Thyroid gland (tissue), 4 donors: ENCODE results near the gene COL5A3. TPM values are rescaled to one million over a fixed set of nuclear protein-coding genes. Genes with fewer than 3 reads are reported as not detected.

Experiments used
- DNase-seq, 2 donors: peaks; one replicate each; pipeline ENCODE4 v3.0.0-alpha.2; 2019
- H3K27ac ChIP-seq, 3 donors: fragments of 200-600 bp; sonication (generic); 1 replicate in 2 of 3; 2 replicates in 1 of 3; pipeline ENCODE4 v1.5.1; 2016 to 2019; ENCODE audit warnings: mild to moderate bottlenecking in 1 of 3, moderate library complexity in 1 of 3
- H3K27me3 ChIP-seq: fragments of 200-600 bp; sonication (generic); one replicate; pipeline ENCODE4 v1.5.1; 2019
- H3K36me3 ChIP-seq, 2 donors: fragments of 200-600 bp; sonication (generic); one replicate each; pipeline ENCODE4 v1.5.1; 2016 to 2019
- H3K4me1 ChIP-seq, 2 donors: fragments of 200-600 bp; sonication (generic); one replicate each; pipeline ENCODE4 v1.5.1; 2017 to 2019
- H3K4me3 ChIP-seq, 3 donors: fragments of 200-600 bp; sonication (generic); replicated peaks in 1 of 3; 1 replicate in 2 of 3; 2 replicates in 1 of 3; pipeline ENCODE4 v1.5.1; 2016; ENCODE audit warnings: mild to moderate bottlenecking in 1 of 3
- H3K9me3 ChIP-seq: fragments of 200-600 bp; sonication (generic); one replicate; pipeline ENCODE4 v1.5.1; 2017
- POLR2A ChIP-seq, 2 donors: fragments of 450-650 bp; IDR thresholded peaks; one replicate each; pipeline ENCODE4 v1.6.1; 2017; ENCODE audit warnings: antibody characterized with exemption in 2 of 2, mild to moderate bottlenecking in 2 of 2, moderate library complexity in 1 of 2
- WGBS, 2 donors: methylation state at CpG; one replicate each; pipeline ENCODE4 v1.1.5; 2017; 5-methylcytosine and 5-hydroxymethylcytosine counted together
- intact Hi-C: fragments of 100-400 bp; cut with DNase I; formaldehyde crosslinking; loops from one replicate; pipeline ENCODE4 v1.15.1; 2023
- total RNA-seq, 4 donors: library from RNA; depleted of rRNA; stranded (reverse); fragments of >200 nt; gene quantifications; one replicate each; pipeline ENCODE4 v1.2.3, GENCODE V29; 2016
- TF ChIP-seq, protein P1 (sequence below), 6 experiments: fragments of 200-600 bp in 3 of 6; fragments of 450-650 bp in 3 of 6; sonication (generic) in 3 of 6; IDR thresholded peaks; one replicate each; pipeline ENCODE4 v1.5.1; 2016 to 2019; ENCODE audit warnings: antibody characterized with exemption in 6 of 6, mild to moderate bottlenecking in 2 of 6, inconsistent platforms in 1 of 6, moderate library complexity in 1 of 6

COL5A3 gene
- total RNA-seq, 4 donors from 2014 or later = 2.0 to 10.1 (median 5.3) TPM

DNA sequence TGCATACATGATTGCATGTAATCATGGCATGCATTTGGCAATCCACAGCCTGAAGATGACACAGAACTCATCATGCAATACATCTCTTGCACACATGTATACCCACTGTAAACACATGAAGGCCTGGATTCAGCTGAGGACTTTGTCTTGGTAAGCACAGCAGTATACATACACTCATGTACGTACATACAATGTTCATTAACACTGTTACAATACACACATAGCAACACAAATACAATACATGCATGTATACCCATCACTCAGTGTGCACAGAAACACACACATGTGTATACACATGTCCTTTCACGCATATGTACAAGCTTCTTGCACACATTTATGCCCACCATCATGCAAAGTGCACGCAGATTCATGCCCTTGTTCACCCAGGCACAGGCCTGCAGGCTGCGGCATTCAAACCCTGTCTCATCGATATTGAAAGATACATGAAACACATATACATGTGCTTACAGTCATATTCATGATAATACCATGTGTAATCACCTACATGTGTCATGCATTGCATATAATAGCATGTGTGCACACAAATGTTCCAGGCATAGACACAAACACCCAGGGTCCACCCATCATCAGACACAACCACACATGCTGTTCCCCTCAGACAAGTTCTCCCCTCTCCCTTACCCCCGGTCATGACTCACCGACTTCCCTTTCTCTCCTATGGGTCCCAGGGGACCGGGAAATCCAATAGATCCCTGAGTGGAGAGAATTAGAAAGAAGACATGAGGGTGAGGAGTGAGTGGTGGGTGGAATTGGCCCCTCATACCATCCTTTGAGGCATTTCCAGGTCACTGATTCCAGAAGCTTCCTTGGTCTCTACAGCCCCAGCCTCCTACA, 28.7 kb downstream of the COL5A3 start:
- Histone ChIP-seq H3K4me3 (no peak overlapping the region), H3K4me1 (no peaks in the 10 kb centered on the region), H3K27me3 (no peaks in the 10 kb centered on the region), H3K27ac (no peak overlapping the region), H3K9me3 (no peaks in the 10 kb centered on the region), H3K36me3 (no peaks in the 10 kb centered on the region)
- TF ChIP-seq, protein P1, sequence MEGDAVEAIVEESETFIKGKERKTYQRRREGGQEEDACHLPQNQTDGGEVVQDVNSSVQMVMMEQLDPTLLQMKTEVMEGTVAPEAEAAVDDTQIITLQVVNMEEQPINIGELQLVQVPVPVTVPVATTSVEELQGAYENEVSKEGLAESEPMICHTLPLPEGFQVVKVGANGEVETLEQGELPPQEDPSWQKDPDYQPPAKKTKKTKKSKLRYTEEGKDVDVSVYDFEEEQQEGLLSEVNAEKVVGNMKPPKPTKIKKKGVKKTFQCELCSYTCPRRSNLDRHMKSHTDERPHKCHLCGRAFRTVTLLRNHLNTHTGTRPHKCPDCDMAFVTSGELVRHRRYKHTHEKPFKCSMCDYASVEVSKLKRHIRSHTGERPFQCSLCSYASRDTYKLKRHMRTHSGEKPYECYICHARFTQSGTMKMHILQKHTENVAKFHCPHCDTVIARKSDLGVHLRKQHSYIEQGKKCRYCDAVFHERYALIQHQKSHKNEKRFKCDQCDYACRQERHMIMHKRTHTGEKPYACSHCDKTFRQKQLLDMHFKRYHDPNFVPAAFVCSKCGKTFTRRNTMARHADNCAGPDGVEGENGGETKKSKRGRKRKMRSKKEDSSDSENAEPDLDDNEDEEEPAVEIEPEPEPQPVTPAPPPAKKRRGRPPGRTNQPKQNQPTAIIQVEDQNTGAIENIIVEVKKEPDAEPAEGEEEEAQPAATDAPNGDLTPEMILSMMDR (IDR thresholded peaks at IDR 0.05) = no peak
- TF ChIP-seq POLR2A (IDR thresholded peaks at IDR 0.05) = no peak
- 82 to 84% methylated on average over 8 of the region's 8 CpGs for WGBS, 2 donors
- intact Hi-C loops = no loop called here
- DNase-seq = no peak

DNA sequence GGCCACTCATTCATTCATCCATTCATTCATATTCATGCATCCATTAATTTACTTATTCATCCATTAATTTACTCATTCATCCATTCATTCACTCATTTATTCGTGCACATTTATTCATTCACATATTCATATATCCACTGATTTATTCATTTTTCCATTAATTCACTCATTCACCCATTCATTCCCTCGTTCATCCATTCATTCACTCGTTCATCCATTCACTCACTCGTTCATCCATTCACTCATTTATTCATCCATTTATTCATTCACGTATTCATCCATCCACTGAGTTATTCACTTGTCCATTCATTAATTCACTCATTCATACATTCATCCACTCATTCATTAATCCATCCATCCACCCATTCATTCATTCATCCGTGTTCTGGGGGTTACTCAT, 38.2 kb downstream of the COL5A3 start:
- intact Hi-C loops = no loop called here
- no peak for DNase-seq
- Histone ChIP-seq H3K27me3 (no peaks in the 10 kb centered on the region), H3K27ac (no peak overlapping the region), H3K36me3 (no peaks in the 10 kb centered on the region), H3K4me3 (no peak overlapping the region), H3K4me1 (no peaks in the 10 kb centered on the region), H3K9me3 (no peaks in the 10 kb centered on the region)
- TF ChIP-seq POLR2A (IDR thresholded peaks at IDR 0.05) = no peak
- TF ChIP-seq, protein P1 (IDR thresholded peaks at IDR 0.05) = no peak
- WGBS, 2 donors = 88 to 91% methylated on average over 6 of the region's 6 CpGs

DNA sequence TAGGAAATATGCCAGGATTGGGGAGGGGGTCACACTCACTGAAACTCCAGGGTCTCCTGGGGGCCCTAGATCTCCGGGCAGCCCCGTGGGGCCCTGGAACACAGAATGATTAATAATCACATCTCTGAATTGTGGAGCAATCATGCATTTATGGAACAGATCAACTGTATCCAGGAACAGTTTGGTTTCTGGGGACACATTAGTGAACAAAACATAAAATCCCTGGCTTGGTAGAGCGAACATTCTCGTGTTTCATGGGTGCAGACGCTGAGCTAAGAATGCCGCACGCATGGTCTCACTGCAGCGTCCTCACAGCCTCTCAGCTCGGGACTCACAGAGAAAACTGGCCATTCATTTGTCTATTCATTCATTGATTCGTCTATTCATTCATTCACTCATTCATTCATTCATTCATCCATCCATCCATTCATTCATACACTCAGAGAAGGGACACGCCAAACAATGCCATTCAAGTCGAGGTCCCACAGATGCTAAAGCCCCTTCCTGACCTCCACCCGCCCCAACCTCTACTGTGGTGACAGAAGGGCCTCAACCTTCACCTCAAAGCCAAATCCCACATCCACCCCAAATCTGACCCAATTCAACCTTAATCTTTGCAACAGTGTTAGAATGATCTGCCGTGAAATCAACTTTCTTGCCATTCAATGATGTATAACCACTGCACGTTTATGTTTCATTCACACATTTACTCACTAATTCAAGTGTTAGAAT, 39.0 kb downstream of the COL5A3 start:
- no peak for DNase-seq
- Histone ChIP-seq H3K9me3 (no peaks in the 10 kb centered on the region), H3K4me3 (no peak overlapping the region), H3K27ac (no peak overlapping the region), H3K4me1 (no peaks in the 10 kb centered on the region), H3K27me3 (no peaks in the 10 kb centered on the region), H3K36me3 (no peaks in the 10 kb centered on the region)
- TF ChIP-seq, protein P1 (IDR thresholded peaks at IDR 0.05) = no peak
- TF ChIP-seq POLR2A (IDR thresholded peaks at IDR 0.05) = no peak
- WGBS, 2 donors = 69% methylated on average over 15 of the region's 15 CpGs
- intact Hi-C loops = no loop called here

DNA sequence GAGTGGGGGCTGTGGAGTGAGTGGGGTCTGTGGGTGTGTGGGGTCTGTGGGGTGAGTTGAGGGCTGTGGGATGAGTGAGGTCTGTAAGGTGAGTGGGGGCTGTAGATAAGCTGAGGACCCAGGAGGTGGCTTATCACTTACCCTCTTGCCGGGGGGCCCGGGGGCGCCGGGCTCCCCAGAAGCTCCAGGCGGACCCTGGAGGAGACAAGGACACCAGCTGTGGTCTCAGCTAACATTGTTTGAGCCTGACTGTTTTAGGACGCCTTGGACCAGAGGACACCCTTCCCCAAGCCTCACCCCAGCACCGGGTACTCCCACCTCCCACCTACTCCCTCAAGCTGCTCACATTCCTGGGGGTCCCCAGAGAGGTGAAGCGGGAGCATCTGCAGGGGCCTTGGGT, 39.8 kb downstream of the COL5A3 start:
- no peak for DNase-seq
- WGBS, 2 donors = 70 to 80% methylated on average over 7 of the region's 8 CpGs
- no peaks in the 10 kb centered on the region for H3K4me1 ChIP-seq
- no peaks in the 10 kb centered on the region for H3K27me3 ChIP-seq
- intact Hi-C loops = no loop called here
- H3K4me3 ChIP-seq = no peak overlapping the region
- no peaks in the 10 kb centered on the region for H3K36me3 ChIP-seq
- no peaks in the 10 kb centered on the region for H3K9me3 ChIP-seq
- H3K27ac ChIP-seq = no peak overlapping the region
- TF ChIP-seq, protein P1 (IDR thresholded peaks at IDR 0.05) = no peak
- TF ChIP-seq POLR2A (IDR thresholded peaks at IDR 0.05) = no peak

DNA sequence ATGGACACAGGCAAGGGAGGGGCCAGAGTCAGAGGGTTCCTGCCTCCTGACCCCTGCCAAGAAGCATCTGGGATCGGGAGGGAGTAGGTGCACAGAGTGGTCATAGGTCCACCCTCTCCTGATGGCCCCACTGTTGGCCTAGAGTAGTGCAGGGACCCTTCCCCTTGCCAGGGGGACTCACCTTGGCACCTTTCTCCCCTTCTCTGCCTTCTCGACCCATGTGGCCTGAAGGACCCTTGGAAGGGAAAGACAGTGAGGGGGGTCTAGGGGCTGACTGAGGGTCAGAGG, 40.7 kb downstream of the COL5A3 start:
- 45 to 75% methylated on average over 1 to 2 of the region's 2 CpGs for WGBS, 2 donors

More for the DNA sequence above, 40.7 kb downstream of the COL5A3 start:
- no peaks in the 10 kb centered on the region for H3K27me3 ChIP-seq
- H3K36me3 ChIP-seq = no peaks in the 10 kb centered on the region
- H3K9me3 ChIP-seq = no peaks in the 10 kb centered on the region
- intact Hi-C loops = no loop called here
- no peak for DNase-seq
- no peak overlapping the region for H3K4me3 ChIP-seq
- no peaks in the 10 kb centered on the region for H3K4me1 ChIP-seq
- no peak overlapping the region for H3K27ac ChIP-seq
- TF ChIP-seq, protein P1 (IDR thresholded peaks at IDR 0.05) = no peak
- no peak for TF ChIP-seq POLR2A (IDR thresholded peaks at IDR 0.05)
